ACHN (cell line): ENCODE data around the gene FAF1.
"Not testable (repeated sequence)": the region's sequence is repeated elsewhere in the genome, so short reads cannot be mapped to it uniquely, and the experiment has no call there.

Experiments
- DNase-seq: peaks from one replicate; pipeline ENCODE4 v3.0.0-alpha.2; 2015
- in situ Hi-C: cut with HindIII; loops from 2 replicates; pipeline ENCODE4 v1.10.0; 2017; ENCODE audit warnings: low sequenced_read_pairs, low pct_ligation_motif_present, low pct_unique_long_range_greater_than_20kb

Gene FAF1

DNA sequence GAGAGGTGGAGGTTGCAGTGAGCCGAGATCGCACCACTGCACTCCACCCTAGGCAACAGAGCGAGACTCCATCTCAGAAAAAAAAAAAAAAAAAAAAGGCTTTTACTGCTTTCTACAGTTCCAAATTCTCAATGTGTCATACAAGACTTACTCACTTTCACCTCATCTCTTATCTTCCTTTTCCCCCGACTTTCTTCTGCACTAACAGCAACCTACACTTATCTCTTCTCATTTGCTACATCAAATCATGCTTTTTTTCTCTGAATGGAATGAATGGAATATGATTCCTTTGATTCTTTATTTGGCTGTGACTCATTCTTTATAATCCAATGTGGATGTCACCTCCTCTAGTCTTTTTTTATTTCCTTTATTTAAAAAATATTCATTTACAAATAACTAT, 368.5 kb downstream of the FAF1 start:
- DNase-seq: no peak
- in situ Hi-C loops: no loop called here

DNA sequence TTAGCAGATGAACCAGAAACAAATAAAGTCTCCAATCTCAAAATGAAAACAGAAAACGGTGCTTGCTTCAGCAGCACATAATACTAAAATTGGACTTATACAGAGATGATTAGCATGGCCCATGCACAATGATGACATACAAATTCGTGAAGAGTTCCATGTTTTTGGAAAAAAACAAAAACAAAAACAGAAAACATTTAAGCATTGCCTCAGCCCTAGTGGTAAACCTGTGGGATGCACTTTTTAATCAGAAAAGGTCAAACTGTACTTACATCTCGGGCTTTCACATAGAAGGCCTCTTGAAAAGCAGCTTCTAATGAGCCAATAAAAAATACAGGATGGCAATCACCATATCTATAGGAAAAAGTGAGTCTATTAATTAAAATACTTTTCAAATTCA, 377.7 kb downstream of the FAF1 start:
- in situ Hi-C loops: no loop called here
- DNase-seq: no peak

DNA sequence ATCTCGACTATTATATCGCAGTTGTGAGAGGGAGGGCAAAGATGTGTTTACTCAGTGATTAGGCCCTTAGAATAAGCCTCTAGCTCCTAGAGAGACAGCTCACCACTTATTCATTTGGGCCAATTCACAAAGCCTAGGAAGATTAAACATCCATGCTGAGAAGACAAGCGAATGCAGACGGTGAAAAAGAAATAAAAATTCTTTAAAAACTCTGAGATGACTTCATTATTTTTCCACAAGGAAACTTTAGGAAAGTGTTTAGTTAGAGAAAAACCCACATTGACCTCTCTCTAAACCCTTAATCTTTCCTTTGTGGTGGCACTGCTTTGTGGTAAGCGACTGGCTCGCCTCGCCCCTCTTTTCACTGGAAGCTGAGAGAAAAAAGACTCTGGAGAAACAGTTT, 390.0 kb downstream of the FAF1 start:
- no peak for DNase-seq
- in situ Hi-C loops: no loop called here

DNA sequence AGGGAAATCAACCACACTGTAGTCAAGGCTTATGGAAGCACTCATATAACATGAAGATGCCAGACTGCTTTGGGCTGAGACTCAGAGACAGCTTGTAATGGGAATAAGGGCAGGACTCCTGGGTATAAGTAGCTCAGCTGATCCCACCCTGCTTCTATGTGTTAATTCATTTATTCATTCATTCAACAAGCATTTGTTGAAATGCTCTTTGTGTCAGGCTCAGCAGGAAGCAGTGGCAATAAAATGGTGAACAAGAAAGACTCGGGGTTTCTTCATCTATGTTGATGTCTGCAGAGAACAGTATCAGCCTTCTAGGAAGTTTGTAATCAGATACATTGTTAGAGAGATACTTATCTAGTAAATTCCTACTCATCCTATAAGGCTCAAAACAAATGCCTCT, 391.3 kb downstream of the FAF1 start:
- DNase-seq: no peak
- in situ Hi-C loops: no loop called here

DNA sequence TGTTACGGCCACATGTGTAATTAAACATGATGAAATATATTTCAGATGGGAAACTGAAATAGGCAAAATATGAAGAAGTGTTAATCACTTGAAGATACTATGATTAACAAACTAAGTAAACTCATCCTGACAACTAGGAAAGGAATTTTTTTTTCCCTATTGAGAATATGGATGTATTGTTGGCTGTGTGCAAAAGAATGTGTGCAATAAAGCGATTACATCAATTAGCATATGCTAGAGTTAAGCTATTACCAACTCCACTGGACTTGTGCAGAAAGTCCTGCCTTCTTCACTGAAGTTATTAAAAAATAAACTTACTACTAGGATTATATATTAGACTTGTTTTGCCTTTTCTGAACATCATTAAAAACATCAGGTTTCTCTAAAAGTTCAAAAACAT, 393.7 kb downstream of the FAF1 start:
- in situ Hi-C loops: no loop called here
- no peak for DNase-seq

DNA sequence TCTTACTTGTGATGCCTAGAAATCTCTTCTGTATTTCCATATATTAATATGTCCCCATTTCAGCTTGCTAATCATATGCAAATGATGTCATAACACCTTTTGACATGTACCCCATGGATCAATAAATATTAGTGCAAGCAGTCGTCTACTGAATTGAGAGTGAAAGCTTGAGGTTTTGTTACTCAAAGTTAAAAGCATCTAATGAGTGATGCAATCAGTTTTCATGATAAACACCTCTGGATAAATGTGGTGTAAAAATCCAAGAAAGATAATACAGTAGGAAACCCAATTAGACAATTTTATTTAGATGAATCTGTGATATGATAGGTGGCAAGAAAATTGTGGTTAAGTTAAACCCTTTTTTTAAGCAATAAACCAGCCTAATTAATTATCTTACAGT, 395.6 kb downstream of the FAF1 start:
- in situ Hi-C loops: no loop called here
- no peak for DNase-seq

DNA sequence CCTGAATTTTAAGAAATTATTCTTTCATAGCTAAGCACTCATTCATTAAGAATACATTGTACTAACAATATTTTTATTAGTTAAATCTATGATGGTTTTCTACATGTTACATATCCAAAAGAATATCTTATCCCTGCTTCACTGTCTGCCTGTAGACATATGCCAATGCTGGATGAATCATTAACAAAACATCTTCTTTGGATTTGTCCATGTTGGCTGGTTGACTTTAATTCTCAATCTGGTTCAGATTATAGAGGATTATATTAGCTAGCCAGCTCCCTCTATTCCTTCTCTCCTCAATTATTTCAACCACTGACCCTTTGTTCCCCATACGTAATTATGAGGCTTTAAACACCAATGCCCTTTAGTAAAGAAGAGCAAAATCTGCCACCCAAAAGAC, 398.0 kb downstream of the FAF1 start:
- DNase-seq: no peak
- in situ Hi-C loops: no loop called here

DNA sequence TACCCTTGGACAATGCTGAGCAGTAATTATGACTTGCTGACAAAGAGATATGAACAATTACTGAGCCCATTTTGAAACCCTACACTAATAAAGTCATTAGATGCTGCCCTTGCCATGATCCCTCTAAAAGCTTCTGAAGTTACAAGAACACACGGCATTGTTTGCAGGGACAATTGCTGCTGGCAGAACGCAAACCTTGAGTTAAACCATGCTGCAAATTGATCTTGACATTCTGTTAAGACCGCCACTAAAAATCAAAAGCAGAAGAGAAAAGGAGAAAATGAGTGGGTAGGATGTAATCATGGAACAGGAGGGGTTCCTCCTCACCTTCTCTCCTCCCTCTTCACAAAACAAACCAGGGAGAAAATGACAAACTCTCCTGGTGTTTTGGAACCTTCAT, 400.6 kb downstream of the FAF1 start:
- DNase-seq: no peak
- in situ Hi-C loops: no loop called here

DNA sequence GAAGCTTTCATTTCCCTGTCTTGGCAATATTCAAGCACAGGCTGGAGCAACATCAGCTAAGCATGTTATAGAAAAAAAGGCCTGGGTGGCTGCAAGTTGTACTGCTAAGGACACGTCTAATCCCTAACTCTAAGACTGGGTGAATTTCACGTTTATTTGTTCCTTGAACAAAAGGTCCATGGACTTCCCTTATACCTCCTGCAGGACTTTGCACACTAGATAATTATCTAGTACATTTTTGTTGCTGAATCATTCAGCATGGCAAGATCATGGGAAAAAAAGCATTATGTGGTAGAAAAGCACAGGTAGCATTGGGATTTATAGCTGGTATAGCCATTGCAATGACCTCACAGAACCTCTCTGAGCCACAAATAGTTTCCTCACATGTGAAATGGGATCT, 406.1 kb downstream of the FAF1 start:
- in situ Hi-C loops: no loop called here
- no peak for DNase-seq

DNA sequence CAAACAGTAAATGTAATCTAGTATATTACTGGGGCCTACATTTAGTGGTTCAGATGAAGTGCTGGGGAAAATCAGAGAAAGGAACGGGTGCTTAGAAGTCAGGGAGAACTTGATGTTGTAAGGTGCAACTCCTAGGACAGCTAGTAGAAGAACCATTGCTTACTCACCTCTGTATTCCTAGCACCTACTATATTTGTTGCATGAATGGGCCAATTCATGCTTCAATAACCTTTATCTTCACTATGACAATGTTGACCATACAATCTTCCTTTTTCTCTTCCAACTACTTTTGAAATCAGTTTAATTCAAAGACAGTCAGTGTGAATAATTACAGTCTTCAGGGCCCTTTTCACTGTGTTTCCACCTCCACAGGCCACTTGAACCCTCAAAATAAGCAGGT, 411.8 kb downstream of the FAF1 start:
- no peak for DNase-seq
- in situ Hi-C loops: no loop called here

DNA sequence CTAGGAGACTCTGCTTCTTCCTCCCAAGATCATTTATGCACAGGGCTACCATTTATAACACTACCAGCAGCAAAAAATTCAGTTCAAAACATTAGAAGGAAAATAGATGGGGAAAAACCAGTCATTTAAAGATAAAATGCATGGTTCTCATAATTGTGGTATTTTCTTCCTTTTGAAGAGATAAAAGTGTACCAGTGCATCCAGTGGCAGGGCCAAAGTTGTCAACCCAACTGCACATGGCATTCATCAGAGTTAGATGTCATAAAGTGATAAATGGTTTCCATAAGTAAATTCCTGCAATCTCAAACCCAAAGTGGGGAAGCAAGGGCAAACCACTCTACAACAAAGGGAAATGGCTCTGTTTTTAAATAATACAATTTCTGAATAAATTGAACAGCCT, 417.7 kb downstream of the FAF1 start:
- DNase-seq: no peak
- in situ Hi-C loops: no loop called here

DNA sequence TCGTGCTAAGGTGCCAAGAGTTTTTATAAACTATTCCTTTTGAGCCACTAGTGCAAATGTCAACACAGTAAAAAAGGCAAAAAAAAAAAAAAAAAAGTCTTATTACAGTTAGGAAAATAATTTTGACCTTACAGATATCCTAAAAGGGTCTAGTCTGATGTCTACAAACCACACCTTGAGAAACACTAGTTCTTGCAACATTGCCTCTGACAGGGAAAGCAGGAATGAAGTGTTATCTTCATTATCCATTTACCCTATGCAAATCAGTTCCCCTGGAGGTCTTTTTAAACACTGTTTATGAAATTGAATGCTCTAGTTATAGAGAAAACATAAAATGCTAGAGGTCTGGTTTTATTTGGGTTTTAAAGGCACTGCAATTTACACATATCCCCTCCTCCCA, 421.6 kb downstream of the FAF1 start:
- in situ Hi-C loops: no loop called here
- no peak for DNase-seq

DNA sequence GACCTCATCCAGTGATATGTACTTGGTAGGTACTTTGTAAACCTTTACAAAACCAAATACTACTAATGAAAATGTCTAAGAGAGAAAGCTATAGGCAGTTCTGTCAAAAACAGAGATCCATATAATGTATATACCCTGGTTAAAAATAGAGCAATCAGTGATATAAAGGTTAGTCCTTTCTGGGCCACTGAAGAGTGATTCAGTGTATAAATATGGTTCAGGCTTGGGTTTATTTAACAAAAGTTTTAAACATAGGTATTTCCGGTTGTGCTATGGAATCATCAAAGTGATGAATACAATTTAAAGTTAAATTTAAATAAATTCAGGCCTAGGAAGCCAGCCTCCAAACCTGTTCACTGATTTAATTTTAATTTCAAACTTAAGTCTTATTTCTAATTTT, 428.5 kb downstream of the FAF1 start:
- in situ Hi-C loops: no loop called here
- DNase-seq: no peak

DNA sequence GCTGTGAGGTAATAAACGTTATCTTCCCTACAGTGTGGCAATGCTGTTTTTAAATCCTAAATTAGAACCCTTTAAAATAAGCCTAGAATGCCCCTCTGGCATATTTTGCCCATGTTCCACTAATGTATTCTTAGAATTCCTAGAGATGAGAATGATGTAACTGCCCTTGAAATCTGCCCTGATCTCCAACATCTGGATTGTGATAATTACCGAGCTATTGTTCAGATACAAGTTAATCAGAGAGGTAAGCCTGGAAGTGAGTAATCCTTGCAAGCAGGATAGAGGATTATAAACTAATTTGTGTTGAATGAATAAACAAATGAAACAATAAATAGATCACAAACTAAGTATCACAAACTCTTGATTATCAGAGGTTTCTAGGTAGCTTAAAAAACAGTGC, 429.0 kb downstream of the FAF1 start:
- no peak for DNase-seq
- in situ Hi-C loops: no loop called here

DNA sequence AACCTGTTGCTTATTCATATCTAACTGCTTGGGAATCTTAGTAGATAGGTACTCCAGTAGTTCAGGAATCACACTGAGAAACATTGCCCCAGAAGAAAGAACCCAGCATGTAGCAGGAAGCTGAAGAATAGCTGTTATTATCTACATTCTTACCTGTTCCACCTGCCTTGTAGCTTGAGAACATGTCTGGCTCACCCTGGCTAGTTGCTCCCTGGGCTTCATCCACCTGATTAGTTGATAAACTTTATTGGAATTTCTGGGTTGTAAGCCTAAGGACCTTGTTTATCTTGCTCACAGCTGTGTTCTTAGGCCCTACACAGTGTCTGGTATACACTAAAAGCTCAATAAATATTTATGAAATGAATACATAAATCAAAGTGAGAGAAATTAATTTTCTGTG, 430.6 kb downstream of the FAF1 start:
- DNase-seq: no peak
- in situ Hi-C loops: no loop called here

DNA sequence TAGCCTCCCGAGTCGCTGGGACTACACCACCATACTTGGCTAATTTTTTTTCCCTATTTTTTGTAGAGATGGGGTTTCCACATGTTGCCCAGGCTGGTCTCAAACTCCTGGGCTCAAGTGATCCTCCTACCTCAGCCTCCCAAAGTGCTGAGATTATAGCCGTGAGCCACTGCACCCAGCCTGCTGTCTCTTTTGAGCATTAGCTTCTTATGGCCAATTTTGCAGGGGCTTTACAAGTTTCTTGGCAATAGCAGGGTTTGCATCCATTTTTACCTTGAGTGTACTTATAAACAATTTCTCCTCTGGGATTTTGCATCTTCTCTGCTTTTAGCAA, 432.1 kb downstream of the FAF1 start:
- in situ Hi-C loops, DNase-seq: not testable (repeated sequence)

DNA sequence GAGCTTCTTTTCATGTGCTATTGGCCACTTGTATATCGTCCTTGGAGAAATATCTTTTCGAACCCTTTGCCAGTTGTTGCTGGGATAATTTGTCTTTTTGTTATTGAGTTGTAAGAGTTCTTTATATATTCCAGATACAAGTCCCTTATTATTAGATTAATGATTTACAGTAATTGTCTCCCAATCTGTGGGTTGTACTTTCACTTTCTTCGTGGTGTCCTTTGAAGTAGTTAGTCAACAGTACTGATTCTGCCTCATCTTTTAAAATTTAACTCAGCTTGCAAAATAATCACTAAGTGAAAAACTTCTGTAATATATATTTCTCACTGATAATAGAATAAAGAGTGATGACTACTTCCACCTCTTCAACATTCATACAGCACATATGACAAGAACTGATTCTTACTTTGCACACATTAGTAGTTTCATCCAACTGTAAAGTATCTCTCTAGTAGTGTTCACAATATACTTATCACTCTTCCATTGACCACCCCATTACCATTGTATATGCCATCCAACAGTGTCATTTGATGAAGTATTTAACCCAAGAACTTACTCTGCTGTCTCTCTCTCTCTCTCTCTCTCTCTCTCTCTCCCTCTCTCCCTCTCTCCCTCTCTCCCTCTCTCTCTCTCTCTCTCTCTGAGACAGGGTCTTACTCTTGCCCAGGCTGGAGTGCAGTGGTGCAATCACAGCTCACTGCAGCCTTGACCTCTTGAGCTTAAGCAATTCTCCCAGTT, 432.6 kb downstream of the FAF1 start:
- peak; percentile 13 for DNase-seq
- in situ Hi-C loops: no loop called here

DNA sequence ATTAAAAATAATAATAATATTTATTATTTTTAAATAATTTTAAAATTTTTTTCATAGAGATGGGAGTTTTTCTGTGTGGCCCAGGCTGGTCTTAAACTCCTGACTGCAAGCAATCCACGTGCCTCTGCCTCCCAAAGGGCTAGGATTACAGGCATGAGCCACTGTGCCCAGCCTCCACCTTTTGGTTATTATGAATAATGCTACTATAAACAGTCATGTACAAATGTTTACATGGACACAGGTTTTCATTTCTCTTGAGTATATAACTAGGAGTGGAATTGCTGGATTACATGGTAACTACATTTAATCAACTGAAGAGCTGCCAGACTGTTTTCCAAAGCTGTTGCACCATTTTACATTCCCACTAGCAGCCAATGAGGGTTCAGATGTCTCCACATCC, 433.6 kb downstream of the FAF1 start:
- in situ Hi-C loops: no loop called here
- no peak for DNase-seq

DNA sequence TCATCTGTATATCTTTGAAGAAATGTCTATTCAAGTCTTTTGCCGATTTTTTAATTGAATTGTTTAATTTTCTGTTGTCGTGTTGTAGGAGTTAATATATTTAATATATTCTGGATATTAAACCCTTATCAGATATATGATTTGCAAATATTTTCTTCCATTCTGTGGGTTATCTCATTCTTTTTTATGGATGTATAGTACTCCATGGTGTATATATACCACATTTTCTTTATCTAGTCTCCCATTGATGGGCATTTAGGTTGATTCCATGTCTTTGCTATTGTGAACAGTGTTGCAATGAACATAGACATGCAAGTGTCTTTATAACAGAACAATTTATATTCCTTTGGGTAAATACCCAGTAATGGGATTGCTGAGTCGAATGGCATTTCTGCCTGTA, 436.5 kb downstream of the FAF1 start:
- in situ Hi-C loops: no loop called here
- DNase-seq: no peak

DNA sequence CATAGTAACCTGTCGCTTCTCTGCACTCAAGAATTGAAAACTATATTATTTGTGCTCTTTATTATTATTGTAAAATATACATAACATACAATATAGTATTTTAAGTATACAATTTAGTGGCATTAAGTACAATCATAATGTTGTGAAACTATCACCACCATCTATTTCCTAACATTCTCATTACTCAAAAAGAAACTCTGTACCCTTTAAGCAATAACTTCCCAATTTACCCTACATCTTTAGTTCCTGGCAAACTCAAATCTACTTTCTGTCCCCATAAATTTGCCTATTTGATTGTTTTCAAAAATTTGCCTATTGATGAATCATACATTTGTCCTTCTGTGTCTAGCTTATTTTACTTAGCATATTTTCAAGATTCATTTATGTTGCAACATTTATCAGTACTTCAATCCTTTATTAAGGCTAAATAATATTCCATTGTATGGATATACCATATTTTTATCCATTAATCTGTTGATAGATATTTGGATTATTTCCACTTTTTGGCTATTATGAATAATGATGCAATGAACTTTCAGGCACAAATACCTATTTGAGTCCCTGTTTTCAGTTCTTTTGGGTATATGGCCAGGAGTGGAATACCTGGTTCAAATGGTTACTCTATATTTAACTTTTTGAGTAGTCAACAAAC, 437.2 kb downstream of the FAF1 start:
- in situ Hi-C loops: no loop called here

DNA sequence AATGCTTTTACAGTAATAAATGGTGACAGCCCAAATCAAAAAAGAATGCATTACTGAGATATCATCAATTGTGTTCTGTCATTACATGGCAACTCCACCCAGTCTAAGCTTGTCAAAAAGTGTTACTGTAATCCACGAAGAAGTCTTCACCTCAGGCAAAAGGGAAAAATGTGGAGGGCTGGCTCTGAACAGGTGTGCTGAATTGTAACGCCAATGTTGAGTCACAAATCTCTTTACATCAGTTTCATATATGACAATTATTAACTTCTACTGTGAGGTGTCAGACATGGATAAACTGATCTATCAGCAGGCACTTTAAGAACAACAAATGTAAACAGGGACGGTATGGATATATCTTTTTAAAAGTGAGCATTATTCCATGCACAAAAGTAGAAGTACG, 438.4 kb downstream of the FAF1 start:
- DNase-seq: no peak
- in situ Hi-C loops: no loop called here

More for the DNA sequence above, 437.2 kb downstream of the FAF1 start:
- DNase-seq: no peak
